Measurements from ENCODE around the gene ZNF598.

DNA sequence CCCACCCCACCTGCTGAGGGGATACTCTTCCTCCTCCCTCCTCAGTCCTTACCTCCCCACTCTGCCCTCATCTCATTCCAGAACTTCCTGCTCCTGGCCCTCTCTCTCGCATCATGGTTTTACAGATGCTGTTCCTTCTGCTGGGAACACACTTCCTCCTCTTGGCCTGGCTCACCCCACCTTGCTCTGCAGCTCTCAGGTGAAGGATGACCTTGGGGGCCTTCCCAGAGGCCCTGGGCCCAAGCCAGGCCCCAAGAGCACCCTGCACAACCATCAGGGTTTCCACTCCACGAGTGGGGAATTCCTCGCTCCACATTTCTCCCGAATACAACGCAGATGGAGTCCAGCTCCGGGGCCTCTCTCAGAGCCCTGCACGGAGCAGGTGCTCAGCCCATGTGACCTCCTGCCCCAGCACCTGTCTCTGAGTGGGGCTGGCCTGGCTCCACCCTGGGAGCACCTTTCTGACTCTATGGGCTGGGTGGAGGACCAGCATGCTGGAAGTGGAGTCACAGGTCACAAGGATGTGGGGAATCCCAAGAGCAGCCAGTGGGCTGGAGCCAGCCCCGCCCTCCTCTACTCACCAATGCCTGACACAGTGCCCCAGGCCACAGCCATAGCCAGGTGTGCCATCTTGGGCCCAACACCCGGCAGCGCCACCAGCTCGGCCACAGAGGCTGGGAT is 33.5 kb upstream of the ZNF598 start:
- TF ChIP-seq, protein P1, sequence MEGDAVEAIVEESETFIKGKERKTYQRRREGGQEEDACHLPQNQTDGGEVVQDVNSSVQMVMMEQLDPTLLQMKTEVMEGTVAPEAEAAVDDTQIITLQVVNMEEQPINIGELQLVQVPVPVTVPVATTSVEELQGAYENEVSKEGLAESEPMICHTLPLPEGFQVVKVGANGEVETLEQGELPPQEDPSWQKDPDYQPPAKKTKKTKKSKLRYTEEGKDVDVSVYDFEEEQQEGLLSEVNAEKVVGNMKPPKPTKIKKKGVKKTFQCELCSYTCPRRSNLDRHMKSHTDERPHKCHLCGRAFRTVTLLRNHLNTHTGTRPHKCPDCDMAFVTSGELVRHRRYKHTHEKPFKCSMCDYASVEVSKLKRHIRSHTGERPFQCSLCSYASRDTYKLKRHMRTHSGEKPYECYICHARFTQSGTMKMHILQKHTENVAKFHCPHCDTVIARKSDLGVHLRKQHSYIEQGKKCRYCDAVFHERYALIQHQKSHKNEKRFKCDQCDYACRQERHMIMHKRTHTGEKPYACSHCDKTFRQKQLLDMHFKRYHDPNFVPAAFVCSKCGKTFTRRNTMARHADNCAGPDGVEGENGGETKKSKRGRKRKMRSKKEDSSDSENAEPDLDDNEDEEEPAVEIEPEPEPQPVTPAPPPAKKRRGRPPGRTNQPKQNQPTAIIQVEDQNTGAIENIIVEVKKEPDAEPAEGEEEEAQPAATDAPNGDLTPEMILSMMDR (conservative IDR thresholded peaks at IDR 0.05; ENCODE audit: low read depth, low read length) = no peak
- no peak for TF ChIP-seq EZH2 (IDR thresholded peaks at IDR 0.05; ENCODE audit: low read length, unreplicated experiment)

Data from PC-3 (cell line).